Astrocyte (in vitro differentiated cells and primary cell): ENCODE data around the gene B4GALT1. TPM values are rescaled to one million over a fixed set of nuclear protein-coding genes. Genes with fewer than 3 reads are reported as not detected.

Experiments
- DNase-seq: peaks from one replicate; pipeline ENCODE4 v3.0.0-alpha.2; 2010; ENCODE audit warnings: low read depth
- FAIRE-seq: peaks from 2 replicates; lab custom pipeline; 2011; peaks lifted over from hg19 to GRCh38; lab: Jason Lieb, UNC
- H2AFZ ChIP-seq: 2 replicates; pipeline ENCODE4 v1.6.0; 2012; ENCODE audit warnings: low read depth, low read length, inconsistent platforms
- H3K27ac ChIP-seq: 2 replicates; pipeline ENCODE4 v1.5.1; 2011; ENCODE audit warnings: low read depth, low read length, inconsistent platforms
- H3K27me3 ChIP-seq: 2 replicates; pipeline ENCODE4 v1.6.0; 2011; ENCODE audit warnings: low read length, inconsistent platforms; ENCODE audit not compliant: insufficient read depth
- H3K36me3 ChIP-seq: 2 replicates; pipeline ENCODE4 v1.5.1; 2011; ENCODE audit warnings: low read length, inconsistent platforms; ENCODE audit not compliant: insufficient read depth
- H3K4me1 ChIP-seq: 2 replicates; pipeline ENCODE4 v1.5.1; 2011; ENCODE audit warnings: low read length, inconsistent platforms; ENCODE audit not compliant: insufficient read depth
- H3K4me2 ChIP-seq: 2 replicates; pipeline ENCODE4 v1.6.0; 2012; ENCODE audit warnings: low read length, inconsistent platforms
- H3K4me3 ChIP-seq: 2 replicates; pipeline ENCODE4 v1.5.1; 2011; ENCODE audit warnings: low read depth, mild to moderate bottlenecking, low read length, inconsistent platforms; ENCODE audit not compliant: insufficient read depth
- H3K79me2 ChIP-seq: 2 replicates; pipeline ENCODE4 v1.6.0; 2012; ENCODE audit warnings: mild to moderate bottlenecking, low read length, inconsistent platforms; ENCODE audit not compliant: insufficient read depth
- H3K9ac ChIP-seq: 2 replicates; pipeline ENCODE4 v1.6.0; 2012; ENCODE audit warnings: mild to moderate bottlenecking, low read length, inconsistent platforms
- H3K9me3 ChIP-seq: 2 replicates; pipeline ENCODE4 v1.5.1; 2012; ENCODE audit warnings: low read depth, mild to moderate bottlenecking, low read length, inconsistent platforms; ENCODE audit not compliant: insufficient read depth
- H4K20me1 ChIP-seq: 2 replicates; pipeline ENCODE4 v1.6.0; 2012; ENCODE audit warnings: low read length, inconsistent platforms; ENCODE audit not compliant: insufficient read depth
- H3K27ac Mint-ChIP-seq: one replicate; pipeline ENCODE4 v1.8.0; 2021; ENCODE audit warnings: mild to moderate bottlenecking, mixed read lengths; ENCODE audit not compliant: unreplicated experiment
- H3K27me3 Mint-ChIP-seq: one replicate; pipeline ENCODE4 v1.8.0; 2021; ENCODE audit warnings: low read depth, mixed read lengths; ENCODE audit not compliant: unreplicated experiment
- H3K36me3 Mint-ChIP-seq: one replicate; pipeline ENCODE4 v1.8.0; 2021; ENCODE audit warnings: low read depth, mixed read lengths; ENCODE audit not compliant: unreplicated experiment
- H3K4me1 Mint-ChIP-seq: one replicate; pipeline ENCODE4 v1.8.0; 2021; ENCODE audit warnings: low read depth, mixed read lengths; ENCODE audit not compliant: unreplicated experiment
- H3K4me3 Mint-ChIP-seq: one replicate; pipeline ENCODE4 v1.8.0; 2021; ENCODE audit warnings: mild to moderate bottlenecking, moderate library complexity, mixed read lengths; ENCODE audit not compliant: unreplicated experiment
- H3K9me3 Mint-ChIP-seq: one replicate; pipeline ENCODE4 v1.8.0; 2021; ENCODE audit warnings: mild to moderate bottlenecking, mixed read lengths; ENCODE audit not compliant: unreplicated experiment
- EZH2 ChIP-seq: IDR thresholded peaks from 2 replicates; pipeline ENCODE4 v1.6.1; 2012; ENCODE audit warnings: mild to moderate bottlenecking, low read length, inconsistent platforms; ENCODE audit not compliant: insufficient read depth
- total RNA-seq: library from RNA; stranded (reverse); gene quantifications from 2 replicates; pipeline ENCODE4 v1.2.1, GENCODE V29; 2021
- TF ChIP-seq, protein P1 (sequence below): IDR thresholded peaks from 2 replicates; pipeline ENCODE4 v1.5.1; 2011; ENCODE audit warnings: low read depth, mild to moderate bottlenecking, inconsistent platforms, low read length, moderate library complexity; ENCODE audit not compliant: insufficient read depth

B4GALT1 gene
- total RNA-seq, 1 donor from 2014 or later = 93.1 TPM

DNA sequence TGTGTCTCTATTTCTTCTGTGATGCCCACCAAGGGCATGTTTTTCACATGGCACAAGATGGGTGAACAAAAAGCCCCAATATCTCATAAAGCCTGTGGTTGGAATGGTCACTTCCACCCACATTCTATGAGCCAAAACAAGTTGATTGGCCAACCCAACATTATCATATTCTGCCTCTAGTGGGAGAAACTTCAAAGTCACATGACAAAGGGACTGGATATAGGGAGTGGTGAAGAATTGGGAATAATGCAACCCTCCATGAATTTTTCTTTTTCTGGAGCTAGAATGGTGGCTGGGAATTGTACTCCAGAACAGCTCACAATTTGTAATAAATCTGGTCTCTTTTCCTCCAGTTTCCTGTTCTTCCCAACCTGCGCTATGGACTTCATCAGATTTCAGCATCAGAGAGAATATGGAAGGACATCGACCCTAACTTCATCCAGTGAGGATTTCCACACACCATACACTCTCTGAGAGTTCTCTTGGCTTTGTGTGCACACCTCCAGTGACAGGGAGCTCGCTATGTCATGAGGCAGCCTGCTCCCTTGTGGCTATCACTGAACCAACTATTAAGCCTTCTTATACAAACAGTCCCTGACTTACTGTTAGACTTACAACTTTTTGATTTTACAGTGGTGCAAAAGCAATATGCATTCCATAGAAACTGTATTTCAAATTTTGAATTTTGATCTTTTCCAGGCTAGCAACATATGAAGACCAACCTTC lies 12.0 kb upstream of the B4GALT1 start:
- Mint-ChIP-seq H3K27me3 (peaks cover 3% of the 10 kb centered on the region), H3K4me1 (peaks cover 2% of the 10 kb centered on the region), H3K9me3 (peaks cover 7% of the 10 kb centered on the region), H3K4me3 (no peak overlapping the region), H3K36me3 (no peaks in the 10 kb centered on the region), H3K27ac (no peak overlapping the region)
- TF ChIP-seq, protein P1, sequence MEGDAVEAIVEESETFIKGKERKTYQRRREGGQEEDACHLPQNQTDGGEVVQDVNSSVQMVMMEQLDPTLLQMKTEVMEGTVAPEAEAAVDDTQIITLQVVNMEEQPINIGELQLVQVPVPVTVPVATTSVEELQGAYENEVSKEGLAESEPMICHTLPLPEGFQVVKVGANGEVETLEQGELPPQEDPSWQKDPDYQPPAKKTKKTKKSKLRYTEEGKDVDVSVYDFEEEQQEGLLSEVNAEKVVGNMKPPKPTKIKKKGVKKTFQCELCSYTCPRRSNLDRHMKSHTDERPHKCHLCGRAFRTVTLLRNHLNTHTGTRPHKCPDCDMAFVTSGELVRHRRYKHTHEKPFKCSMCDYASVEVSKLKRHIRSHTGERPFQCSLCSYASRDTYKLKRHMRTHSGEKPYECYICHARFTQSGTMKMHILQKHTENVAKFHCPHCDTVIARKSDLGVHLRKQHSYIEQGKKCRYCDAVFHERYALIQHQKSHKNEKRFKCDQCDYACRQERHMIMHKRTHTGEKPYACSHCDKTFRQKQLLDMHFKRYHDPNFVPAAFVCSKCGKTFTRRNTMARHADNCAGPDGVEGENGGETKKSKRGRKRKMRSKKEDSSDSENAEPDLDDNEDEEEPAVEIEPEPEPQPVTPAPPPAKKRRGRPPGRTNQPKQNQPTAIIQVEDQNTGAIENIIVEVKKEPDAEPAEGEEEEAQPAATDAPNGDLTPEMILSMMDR = no peak
- TF ChIP-seq EZH2 = no peak
- H3K9me3 ChIP-seq = no peaks in the 10 kb centered on the region
- H2AFZ ChIP-seq = no peak overlapping the region
- H3K4me3 ChIP-seq = no peak overlapping the region
- no peak overlapping the region for H3K4me2 ChIP-seq
- no peak for DNase-seq
- H3K27me3 ChIP-seq = no peaks in the 10 kb centered on the region
- peaks cover 15% of the 10 kb centered on the region for H3K4me1 ChIP-seq
- no peaks in the 10 kb centered on the region for H3K79me2 ChIP-seq
- FAIRE-seq = no peak
- no peaks in the 10 kb centered on the region for H3K36me3 ChIP-seq
- H4K20me1 ChIP-seq = no peaks in the 10 kb centered on the region
- H3K27ac ChIP-seq = no peak overlapping the region
- no peak overlapping the region for H3K9ac ChIP-seq

DNA sequence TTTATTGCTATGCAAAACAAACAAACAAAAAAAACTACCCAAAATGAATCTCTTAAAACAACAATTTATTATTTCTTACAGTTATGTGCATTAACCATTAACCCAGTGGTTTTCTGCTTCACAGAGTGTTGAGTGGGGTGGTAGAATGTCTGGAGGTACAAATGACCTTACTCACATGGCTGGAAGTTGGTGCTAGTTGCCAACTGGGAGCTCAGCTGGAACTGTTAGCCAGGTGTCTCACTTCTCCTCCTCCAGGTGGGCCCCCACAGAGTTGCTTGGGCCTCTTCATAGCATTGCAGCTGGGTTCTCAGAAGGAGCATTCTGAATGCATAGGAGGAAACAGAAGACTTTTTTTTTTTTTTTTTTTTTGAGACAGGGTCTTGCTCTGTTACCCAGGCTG lies 10.5 kb upstream of the B4GALT1 start:
- Histone ChIP-seq H3K4me1 (peaks cover 15% of the 10 kb centered on the region), H3K4me3 (no peak overlapping the region), H2AFZ (no peak overlapping the region), H3K27ac (no peak overlapping the region), H4K20me1 (no peaks in the 10 kb centered on the region), H3K4me2 (no peak overlapping the region), H3K79me2 (no peaks in the 10 kb centered on the region), H3K36me3 (no peaks in the 10 kb centered on the region), H3K9me3 (no peaks in the 10 kb centered on the region), H3K9ac (no peak overlapping the region), H3K27me3 (no peaks in the 10 kb centered on the region)
- peaks cover 3% of the 10 kb centered on the region for H3K27me3 Mint-ChIP-seq
- no peak overlapping the region for H3K4me3 Mint-ChIP-seq
- H3K4me1 Mint-ChIP-seq = peaks cover 2% of the 10 kb centered on the region
- no peak overlapping the region for H3K27ac Mint-ChIP-seq
- no peaks in the 10 kb centered on the region for H3K36me3 Mint-ChIP-seq
- no peak for FAIRE-seq
- TF ChIP-seq, protein P1 = no peak
- no peak for TF ChIP-seq EZH2
- DNase-seq = no peak
- H3K9me3 Mint-ChIP-seq = peaks cover 7% of the 10 kb centered on the region

DNA sequence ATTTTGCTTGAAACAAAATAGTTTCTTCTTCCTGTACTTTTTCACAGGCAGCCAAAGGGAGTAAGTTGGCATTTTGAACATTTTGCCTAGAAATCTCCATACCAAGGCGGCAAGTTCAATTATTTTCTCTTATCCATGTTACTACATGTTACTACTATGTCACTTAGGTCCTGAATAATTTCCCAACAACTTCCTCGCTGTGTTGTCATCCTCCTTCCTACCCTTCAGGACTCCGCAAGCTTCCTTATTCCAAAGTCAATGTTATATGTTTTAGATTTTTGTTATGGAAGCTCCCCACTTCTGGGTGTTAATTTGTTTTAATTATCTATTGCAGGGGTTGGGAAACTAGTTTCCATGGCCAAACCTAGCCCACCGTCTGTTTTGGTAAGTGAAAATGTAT lies 9.9 kb upstream of the B4GALT1 start:
- Histone ChIP-seq H3K4me2 (no peak overlapping the region), H3K9ac (no peak overlapping the region), H3K27me3 (no peaks in the 10 kb centered on the region), H3K36me3 (no peaks in the 10 kb centered on the region), H3K27ac (no peak overlapping the region), H3K4me1 (peaks cover 18% of the 10 kb centered on the region), H4K20me1 (no peaks in the 10 kb centered on the region), H3K4me3 (no peak overlapping the region), H3K79me2 (no peaks in the 10 kb centered on the region), H3K9me3 (no peaks in the 10 kb centered on the region), H2AFZ (no peak overlapping the region)
- no peaks in the 10 kb centered on the region for H3K36me3 Mint-ChIP-seq
- DNase-seq (no peak), FAIRE-seq (no peak)
- peaks cover 3% of the 10 kb centered on the region for H3K27me3 Mint-ChIP-seq
- no peak overlapping the region for H3K27ac Mint-ChIP-seq
- H3K9me3 Mint-ChIP-seq = peaks cover 7% of the 10 kb centered on the region
- H3K4me3 Mint-ChIP-seq = no peak overlapping the region
- peaks cover 6% of the 10 kb centered on the region for H3K4me1 Mint-ChIP-seq
- no peak for TF ChIP-seq EZH2
- TF ChIP-seq, protein P1 = no peak
